Skeletal muscle satellite cell (primary cell): Measurements from ENCODE around the gene BPIFB2.
"Not testable (repeated sequence)": the region's sequence is repeated elsewhere in the genome, so short reads cannot be mapped to it uniquely, and the experiment has no call there.

Experiments used
- H3K27me3 ChIP-seq: 2 replicates; pipeline ENCODE4 v1.7.0; 2013; ENCODE audit warnings: low read length; ENCODE audit not compliant: control insufficient read depth, insufficient read depth
- H3K36me3 ChIP-seq: 2 replicates; pipeline ENCODE4 v1.7.0; 2013; ENCODE audit warnings: mild to moderate bottlenecking, control low read depth, low read length; ENCODE audit not compliant: insufficient read depth
- H3K4me1 ChIP-seq: 2 replicates; pipeline ENCODE4 v1.7.0; 2013; ENCODE audit warnings: low read length; ENCODE audit not compliant: control insufficient read depth, insufficient read depth
- H3K4me2 ChIP-seq: 2 replicates; pipeline ENCODE4 v1.7.0; 2013; ENCODE audit warnings: mild to moderate bottlenecking, low read length
- H3K4me3 ChIP-seq: 2 replicates; pipeline ENCODE4 v1.7.0; 2013; ENCODE audit warnings: low read length
- H3K9ac ChIP-seq: 2 replicates; pipeline ENCODE4 v1.7.0; 2013; ENCODE audit warnings: mild to moderate bottlenecking, low read depth, low read length, moderate library complexity
- H3K9me3 ChIP-seq: replicated peaks from 2 replicates; pipeline ENCODE4 v1.7.0; 2013; ENCODE audit warnings: mild to moderate bottlenecking, control low read depth, low read length

BPIFB2 gene

DNA sequence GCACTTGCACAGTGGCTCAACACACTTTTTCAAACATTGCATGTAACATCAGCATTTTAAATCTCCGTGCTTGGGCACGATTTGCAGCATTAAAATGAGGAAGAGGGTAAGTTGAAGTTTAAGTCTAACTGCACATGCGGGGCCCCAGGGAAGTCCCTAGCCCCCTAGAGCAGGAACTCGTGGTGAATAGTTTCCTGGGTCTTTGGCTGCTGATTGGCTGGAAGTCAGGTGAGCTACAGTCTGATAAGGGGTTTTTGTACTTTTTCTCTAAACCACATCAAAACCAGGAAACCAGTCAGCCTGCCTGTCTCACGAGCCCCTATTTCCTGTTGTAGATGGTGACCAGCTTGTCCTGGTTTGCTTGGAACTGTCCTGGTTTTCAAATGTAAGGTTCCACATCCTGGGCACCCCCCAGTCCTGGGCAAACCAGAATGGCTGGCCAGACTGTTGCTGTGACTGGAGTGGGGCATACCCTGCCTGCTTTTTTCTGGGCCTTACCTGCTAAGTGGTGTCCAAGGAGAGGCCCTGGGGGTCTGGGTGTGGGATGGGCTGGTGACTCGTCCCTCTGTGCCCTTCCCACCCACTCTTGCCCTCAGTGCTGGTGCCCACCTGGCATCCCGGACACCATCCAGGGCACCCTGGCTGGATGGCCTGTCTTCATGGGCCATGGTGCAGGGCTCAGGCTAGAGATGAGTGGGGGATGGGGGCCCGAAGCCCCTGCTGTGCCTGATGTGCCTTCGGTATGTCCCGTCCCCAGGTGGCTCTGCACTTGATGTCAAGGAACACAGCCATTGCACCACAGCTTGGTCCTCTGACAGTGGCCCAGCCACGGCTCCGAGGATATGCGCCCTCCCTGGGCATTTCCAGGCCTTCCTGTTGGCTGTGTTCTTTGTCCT is 35.1 kb upstream of the BPIFB2 start:
- Histone ChIP-seq H3K9ac (no peak overlapping the region), H3K4me2 (no peak overlapping the region), H3K4me3 (no peak overlapping the region), H3K36me3 (no peaks in the 10 kb centered on the region), H3K27me3 (peaks cover 31% of the 10 kb centered on the region), H3K9me3 (no peaks in the 10 kb centered on the region), H3K4me1 (no peaks in the 10 kb centered on the region)

DNA sequence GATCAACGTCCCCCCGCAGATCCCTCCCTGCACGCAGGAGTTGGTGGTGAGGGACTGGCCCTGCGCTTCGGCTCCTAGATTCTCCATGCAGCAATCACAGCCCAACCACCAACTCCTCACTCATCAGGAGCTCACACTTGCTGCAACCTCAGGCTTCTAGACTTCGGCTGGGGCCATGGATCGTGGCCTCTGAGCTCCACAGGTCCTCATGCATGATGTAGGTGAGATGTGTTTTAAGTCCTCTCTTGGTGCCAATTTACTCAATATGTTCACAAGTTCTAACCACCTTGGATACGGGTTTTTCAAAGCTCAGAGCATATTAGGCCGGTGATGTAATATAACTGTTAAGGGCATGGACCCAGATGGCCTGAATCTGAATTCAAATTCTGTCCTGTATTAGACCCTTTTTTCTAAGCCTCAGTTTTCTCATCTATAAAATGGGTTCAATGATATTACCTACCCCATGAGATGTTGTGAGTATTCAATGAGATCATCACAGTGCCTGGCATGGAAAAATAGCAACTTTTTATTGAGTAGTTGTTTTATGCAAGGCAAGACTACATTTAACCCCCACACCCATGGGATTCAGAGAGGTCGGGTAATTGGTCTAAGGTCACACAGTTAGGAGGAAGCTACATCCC is 34.3 kb upstream of the BPIFB2 start:
- Histone ChIP-seq H3K4me2 (no peak overlapping the region), H3K9me3 (no peaks in the 10 kb centered on the region), H3K4me3 (no peak overlapping the region), H3K4me1 (no peaks in the 10 kb centered on the region), H3K27me3 (peaks cover 35% of the 10 kb centered on the region), H3K9ac (no peak overlapping the region), H3K36me3 (no peaks in the 10 kb centered on the region)

DNA sequence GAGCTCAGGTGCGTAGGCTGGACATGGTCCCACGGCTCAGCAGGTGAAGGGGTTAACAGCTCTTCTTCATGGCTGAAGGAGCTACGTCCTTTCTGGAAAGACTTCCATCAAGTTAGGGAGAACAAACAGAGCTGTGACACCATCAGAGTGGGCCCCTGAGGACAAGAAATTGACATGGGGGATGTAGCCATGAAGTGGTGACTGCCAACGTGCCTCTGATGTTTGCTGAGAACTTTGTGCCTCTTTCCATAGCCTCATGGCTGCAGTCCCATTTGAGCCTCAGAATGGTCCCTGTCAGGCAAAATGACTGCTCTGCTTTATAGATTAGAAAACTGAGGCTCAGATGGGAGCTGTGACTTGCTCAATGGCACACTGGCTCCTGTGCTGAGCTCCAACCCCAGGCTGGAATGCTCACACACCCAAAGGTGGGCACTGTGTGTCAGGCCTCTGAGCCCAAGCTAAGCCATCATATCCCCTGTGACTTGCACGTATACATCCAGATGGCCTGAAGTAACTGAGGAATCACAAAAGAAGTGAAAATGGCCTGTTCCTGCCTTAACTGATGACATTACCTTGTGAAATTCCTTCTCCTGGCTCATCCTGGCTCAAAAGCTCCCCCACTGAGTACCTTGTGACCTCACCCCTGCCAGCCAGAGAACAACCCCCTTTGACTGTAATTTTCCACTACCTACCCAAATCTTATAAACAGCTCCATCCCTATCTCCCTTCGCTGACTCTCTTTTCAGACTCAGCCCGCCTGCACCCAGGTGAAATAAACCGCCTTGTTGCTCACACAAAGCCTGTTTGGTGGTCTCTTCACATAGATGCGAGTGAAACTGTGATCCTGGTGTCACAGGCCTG is 33.1 kb upstream of the BPIFB2 start:
- H3K4me2 ChIP-seq, H3K4me3 ChIP-seq, H3K9me3 ChIP-seq, H3K36me3 ChIP-seq, H3K9ac ChIP-seq, H3K4me1 ChIP-seq: not testable (repeated sequence)
- H3K27me3 ChIP-seq: peaks cover 38% of the 10 kb centered on the region

DNA sequence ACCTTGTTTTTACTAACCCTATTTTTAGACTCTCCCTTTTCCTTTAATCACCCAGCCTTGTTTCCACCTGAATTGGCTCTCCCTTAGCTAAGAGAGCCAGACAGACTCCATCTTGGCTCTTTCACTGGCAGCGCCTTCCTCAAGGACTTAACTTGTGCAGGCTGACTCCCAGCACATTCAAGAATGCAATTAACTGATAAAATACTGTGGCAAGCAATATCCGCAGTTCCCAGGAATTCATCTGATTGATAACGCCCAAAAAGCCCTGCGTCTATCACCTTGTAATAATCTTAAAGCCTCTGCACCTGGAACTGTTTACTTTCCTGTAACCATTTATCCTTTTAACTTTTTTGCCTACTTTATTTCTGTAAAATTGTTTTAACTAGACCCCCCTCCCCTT is 32.4 kb upstream of the BPIFB2 start:
- not testable (repeated sequence) for H3K9me3 ChIP-seq, H3K4me1 ChIP-seq, H3K36me3 ChIP-seq, H3K4me3 ChIP-seq, H3K4me2 ChIP-seq, H3K9ac ChIP-seq
- H3K27me3 ChIP-seq: peaks cover 40% of the 10 kb centered on the region

DNA sequence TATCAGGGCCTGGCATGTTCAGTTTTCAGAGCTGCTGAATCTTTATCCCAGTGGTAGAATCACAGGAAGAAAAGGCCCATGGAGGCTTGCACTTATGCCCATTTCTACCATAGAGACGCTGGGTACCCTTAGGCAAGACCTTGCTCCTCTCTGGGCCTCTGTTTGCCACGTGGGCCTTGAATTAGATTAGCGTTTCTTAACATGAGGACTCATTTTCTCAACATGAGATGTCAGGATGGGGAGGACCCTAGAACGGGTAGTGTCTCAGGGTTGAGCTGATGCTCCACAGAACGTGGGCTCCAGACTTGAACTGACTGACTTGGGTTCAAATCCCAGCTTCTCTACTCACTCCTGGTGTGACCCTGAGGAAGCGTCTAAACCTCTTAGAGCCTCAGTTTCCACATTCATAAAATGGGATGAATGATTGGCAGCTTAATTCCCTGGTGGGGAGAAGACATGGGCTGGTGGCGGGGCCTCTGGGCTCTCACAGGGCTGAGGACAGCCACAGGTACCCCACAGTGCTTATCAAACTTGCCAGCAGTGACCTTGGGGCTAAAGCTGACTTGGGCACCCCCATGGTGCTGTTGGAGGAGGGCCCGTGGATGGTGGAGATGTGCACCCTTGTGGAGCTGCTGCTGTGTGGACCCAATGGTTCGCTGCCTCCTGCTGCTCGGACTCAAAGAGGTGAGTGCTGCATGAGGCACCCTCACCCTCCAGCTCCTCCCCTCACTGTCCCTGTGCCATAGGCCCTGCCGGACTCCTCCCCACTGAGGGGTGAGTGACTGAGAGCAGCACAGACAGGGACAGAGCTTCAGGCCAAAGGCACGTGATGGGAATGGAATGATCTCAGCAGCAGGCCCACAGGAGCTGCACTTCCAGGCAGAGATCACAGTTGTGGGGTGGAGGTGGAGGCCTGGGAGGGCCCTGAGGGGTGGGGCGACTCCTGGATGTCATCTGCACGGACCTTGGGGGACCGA is 31.5 kb upstream of the BPIFB2 start:
- Histone ChIP-seq H3K9ac (no peak overlapping the region), H3K4me3 (no peak overlapping the region), H3K36me3 (no peaks in the 10 kb centered on the region), H3K4me1 (no peaks in the 10 kb centered on the region), H3K27me3 (peaks cover 45% of the 10 kb centered on the region), H3K4me2 (no peak overlapping the region), H3K9me3 (no peaks in the 10 kb centered on the region)

DNA sequence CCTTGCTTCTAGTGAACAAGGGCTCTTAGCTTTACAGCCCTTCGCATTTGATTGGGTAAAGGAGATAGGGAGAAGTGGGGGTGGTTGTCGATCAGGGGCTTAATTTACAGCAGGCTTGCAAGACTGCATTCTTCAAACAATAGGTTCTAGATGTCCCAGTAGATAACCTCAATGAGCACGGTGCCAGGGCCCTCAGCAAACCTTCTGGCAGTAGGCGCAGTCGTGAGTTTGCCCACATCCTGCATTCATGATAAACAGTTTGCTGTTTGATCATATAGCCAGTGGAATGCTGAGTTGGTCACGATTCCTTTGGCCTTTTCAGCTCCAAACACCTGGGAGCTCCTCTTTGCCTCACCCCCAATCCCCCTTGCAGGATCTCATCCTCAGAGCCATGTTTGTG is 30.8 kb upstream of the BPIFB2 start:
- peaks cover 49% of the 10 kb centered on the region for H3K27me3 ChIP-seq
- no peaks in the 10 kb centered on the region for H3K4me1 ChIP-seq
- H3K9me3 ChIP-seq: no peaks in the 10 kb centered on the region
- H3K4me3 ChIP-seq: no peak overlapping the region
- H3K9ac ChIP-seq: no peak overlapping the region
- no peak overlapping the region for H3K4me2 ChIP-seq
- H3K36me3 ChIP-seq: no peaks in the 10 kb centered on the region

DNA sequence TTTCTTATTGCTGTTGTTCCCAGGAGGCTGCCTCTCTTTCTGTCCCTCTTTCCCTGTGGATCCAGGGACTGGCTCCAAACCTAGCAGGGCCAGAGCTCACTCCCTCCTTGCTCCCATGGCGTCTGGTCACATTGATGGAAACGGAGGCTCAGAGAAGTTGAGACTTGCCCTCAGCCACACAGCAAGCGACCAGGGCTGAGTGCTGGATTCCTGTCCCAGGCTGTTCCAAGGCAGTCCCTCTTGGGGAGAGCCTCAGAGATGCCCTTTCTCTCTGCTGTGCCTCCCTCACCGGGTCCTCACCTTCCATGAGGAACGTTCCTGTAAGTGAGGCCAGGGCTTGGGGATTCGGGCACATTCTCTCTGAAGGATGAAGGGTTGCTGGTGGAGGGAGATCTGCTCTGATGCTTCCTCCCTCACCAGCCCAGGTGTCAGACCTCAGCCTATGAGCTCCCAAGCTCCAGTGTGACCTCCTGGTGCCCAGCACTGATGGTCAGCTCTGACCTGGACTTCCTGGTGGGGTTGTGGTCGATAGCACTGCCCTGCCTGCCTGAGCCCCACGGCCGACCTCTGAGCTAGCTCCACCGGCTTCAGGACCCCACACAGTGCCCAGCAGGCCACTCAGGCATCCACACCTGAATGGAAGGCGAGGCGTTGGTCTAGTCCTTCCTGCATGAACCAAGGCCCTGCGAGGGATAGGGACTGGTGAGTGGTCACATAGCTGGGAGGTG is 30.1 kb upstream of the BPIFB2 start:
- no peaks in the 10 kb centered on the region for H3K36me3 ChIP-seq
- H3K27me3 ChIP-seq: peaks cover 47% of the 10 kb centered on the region
- no peak overlapping the region for H3K9ac ChIP-seq
- no peak overlapping the region for H3K4me2 ChIP-seq
- no peak overlapping the region for H3K4me3 ChIP-seq
- H3K9me3 ChIP-seq: no peaks in the 10 kb centered on the region
- H3K4me1 ChIP-seq: no peaks in the 10 kb centered on the region

DNA sequence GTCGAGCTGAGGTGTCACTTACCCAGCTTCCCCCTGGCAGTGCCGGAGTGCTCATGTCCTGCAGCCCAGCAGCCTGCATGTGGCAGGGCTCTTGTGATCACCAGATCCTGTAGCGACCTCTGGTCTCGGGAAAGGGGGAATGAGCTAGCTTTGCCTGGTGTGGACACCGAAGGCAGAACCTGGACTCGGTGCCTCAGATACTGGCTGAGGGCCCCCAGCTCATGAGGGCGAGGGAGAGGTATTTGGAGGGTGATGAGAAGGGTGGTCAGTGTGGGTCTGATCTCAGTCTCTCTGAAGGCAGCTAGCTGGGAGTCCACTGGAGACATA is 29.5 kb upstream of the BPIFB2 start:
- H3K9me3 ChIP-seq: no peaks in the 10 kb centered on the region
- H3K4me1 ChIP-seq: no peaks in the 10 kb centered on the region
- peaks cover 47% of the 10 kb centered on the region for H3K27me3 ChIP-seq

DNA sequence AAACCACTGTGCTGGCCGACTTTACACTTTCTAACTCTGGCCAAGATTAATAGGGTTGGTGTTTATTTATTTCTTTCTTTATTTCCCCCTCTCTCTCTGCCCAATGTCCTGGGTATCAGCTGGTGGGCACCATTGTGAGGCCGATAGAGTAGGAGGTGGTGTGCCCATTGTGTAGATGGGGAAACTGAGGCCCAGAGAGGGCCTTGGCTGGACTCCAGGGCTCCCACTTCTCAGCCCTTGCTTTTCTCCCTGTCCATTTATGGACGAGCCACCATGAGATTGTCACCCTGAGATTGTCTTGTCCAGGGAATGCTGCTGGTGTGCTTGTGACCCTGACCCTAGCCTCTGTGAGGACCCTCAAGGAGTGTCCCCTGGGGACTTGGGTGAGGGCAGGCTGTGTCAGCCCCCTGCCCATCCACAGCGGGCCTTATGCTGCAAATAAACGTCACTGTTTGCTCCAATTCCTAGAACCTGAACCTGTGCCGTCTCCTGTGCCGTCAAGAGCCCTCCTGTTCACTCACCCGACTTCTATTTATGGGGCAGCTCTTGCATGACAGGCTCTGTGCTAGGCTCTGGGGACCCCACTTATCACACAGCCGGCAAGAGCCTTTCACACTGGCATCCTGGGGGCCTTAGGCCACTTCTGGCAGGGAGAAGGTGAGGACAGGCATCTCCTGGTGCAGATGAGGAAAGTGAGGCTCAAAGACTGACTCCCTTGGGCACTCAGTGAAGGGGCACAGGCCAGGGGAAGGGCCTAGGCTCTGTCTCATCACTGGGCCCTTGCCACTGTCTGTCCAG is 28.1 kb upstream of the BPIFB2 start:
- no peaks in the 10 kb centered on the region for H3K36me3 ChIP-seq

More for the DNA sequence above, 29.5 kb upstream of the BPIFB2 start:
- Histone ChIP-seq H3K4me2 (no peak overlapping the region), H3K36me3 (no peaks in the 10 kb centered on the region), H3K9ac (no peak overlapping the region), H3K4me3 (no peak overlapping the region)

More for the DNA sequence above, 28.1 kb upstream of the BPIFB2 start:
- Histone ChIP-seq H3K9ac (no peak overlapping the region), H3K9me3 (no peaks in the 10 kb centered on the region), H3K4me1 (no peaks in the 10 kb centered on the region), H3K27me3 (peaks cover 42% of the 10 kb centered on the region), H3K4me3 (no peak overlapping the region), H3K4me2 (no peak overlapping the region)
